ENCODE measurements around the gene PNPLA6. TPM values are rescaled to one million over a fixed set of nuclear protein-coding genes. Genes with fewer than 3 reads are reported as not detected.

The PNPLA6 gene
- total RNA-seq, 1 donor from 2014 or later = 140 TPM

Other genes with a start within 250 kb of the PNPLA6 start
- gene INSR, start 241.3 kb upstream of the PNPLA6 start, total RNA-seq = 67.5 and 69.2 TPM in 2 replicates
- 53.4 and 60.8 TPM in 2 replicates for gene ARHGEF18, start 186.8 kb upstream of the PNPLA6 start, total RNA-seq
- gene PEX11G, start 46.7 kb upstream of the PNPLA6 start, total RNA-seq = 5.5 and 6.1 TPM in 2 replicates
- gene ZNF358, start 19.6 kb upstream of the PNPLA6 start, total RNA-seq = 78.0 and 86.1 TPM in 2 replicates
- 16.5 and 18.3 TPM in 2 replicates for gene MCOLN1, start 13.1 kb upstream of the PNPLA6 start, total RNA-seq
- gene CAMSAP3, start 60.1 kb downstream of the PNPLA6 start, total RNA-seq = 103 and 115 TPM in 2 replicates
- gene XAB2, start 93.8 kb downstream of the PNPLA6 start, total RNA-seq = 38.8 and 40.3 TPM in 2 replicates
- 150 and 184 TPM in 2 replicates for gene PET100, start 94.1 kb downstream of the PNPLA6 start, total RNA-seq
- gene PCP2, start 98.0 kb downstream of the PNPLA6 start, total RNA-seq = 1.0 and 2.0 TPM in 2 replicates
- 141 and 143 TPM in 2 replicates for gene STXBP2, start 101.4 kb downstream of the PNPLA6 start, total RNA-seq
- not detected in 2 replicates for gene RETN, start 133.3 kb downstream of the PNPLA6 start, total RNA-seq
- gene MCEMP1, start 141.4 kb downstream of the PNPLA6 start, total RNA-seq = not detected in 2 replicates
- gene TRAPPC5, start 145.1 kb downstream of the PNPLA6 start, total RNA-seq = 71.5 and 88.8 TPM in 2 replicates
- not detected in 2 replicates for gene FCER2, start 166.4 kb downstream of the PNPLA6 start, total RNA-seq
- not detected in 2 replicates for gene CLEC4G, start 196.4 kb downstream of the PNPLA6 start, total RNA-seq
- not detected in 2 replicates for gene CD209, start 211.8 kb downstream of the PNPLA6 start, total RNA-seq
- 0.36 and 0.42 TPM in 2 replicates for gene CLEC4M, start 227.5 kb downstream of the PNPLA6 start, total RNA-seq

Data from progenitor cell of endocrine pancreas (in vitro differentiated cells).